Activated CD4-positive, alpha-beta T cell treated with anti-CD3 and anti-CD28 coated beads, Interleukin-10, Interleukin-2, amounts not matched to agents 100 ng/mL and 50 ng/mL, durations not matched to agents 16 hours and 8 hours (primary cell): ENCODE results near the gene CDC45.

Source experiments
- DNase-seq: peaks from one replicate; pipeline ENCODE4 v3.0.0-alpha.2; 2020

Gene CDC45

GRCh38 chr22:19567157-19568009 is 87.7 kb downstream of the CDC45 start:
- DNase-seq, result no peak

- DNase-seq, result no peak
These were observed 88.9 kb downstream of the CDC45 start for GRCh38 chr22:19568337-19569275.

GRCh38 chr22:19569276-19569640 is 89.5 kb downstream of the CDC45 start:
- DNase-seq, result no peak

GRCh38 chr22:19569976-19570375 is 90.3 kb downstream of the CDC45 start:
- no peak for DNase-seq
